Measurements from ENCODE around the gene MEF2D.

Gene MEF2D

GRCh38 chr1:156464825-156465452, 35.6 kb downstream of the MEF2D start:
- peaks cover 25% of the 10 kb centered on the region for H3K36me3 Mint-ChIP-seq (ENCODE audit: low read depth)
- no peaks in the 10 kb centered on the region for H3K9me3 Mint-ChIP-seq
- no peak overlapping the region for H3K4me3 Mint-ChIP-seq
- peaks cover 4% of the 10 kb centered on the region for H3K4me1 Mint-ChIP-seq (ENCODE audit: low read depth)
- no peaks in the 10 kb centered on the region for H3K27me3 Mint-ChIP-seq
- H3K27ac Mint-ChIP-seq: peak overlapping the region; percentile 59

- Mint-ChIP-seq H3K4me1 (ENCODE audit: low read depth) (peaks cover 4% of the 10 kb centered on the region), H3K9me3 (no peaks in the 10 kb centered on the region), H3K27me3 (no peaks in the 10 kb centered on the region), H3K36me3 (ENCODE audit: low read depth) (peaks cover 20% of the 10 kb centered on the region), H3K27ac (no peak overlapping the region), H3K4me3 (no peak overlapping the region)
Measured at GRCh38 chr1:156464335-156464734, 36.2 kb downstream of the MEF2D start.

- Mint-ChIP-seq H3K4me1 (ENCODE audit: low read depth) (peaks cover 4% of the 10 kb centered on the region), H3K27ac (no peak overlapping the region), H3K36me3 (ENCODE audit: low read depth) (peaks cover 18% of the 10 kb centered on the region), H3K27me3 (no peaks in the 10 kb centered on the region), H3K4me3 (no peak overlapping the region), H3K9me3 (no peaks in the 10 kb centered on the region)
Measured at GRCh38 chr1:156463874-156464273, 36.7 kb downstream of the MEF2D start.

- peaks cover 16% of the 10 kb centered on the region for H3K36me3 Mint-ChIP-seq (ENCODE audit: low read depth)
- H3K9me3 Mint-ChIP-seq: no peaks in the 10 kb centered on the region
- H3K27ac Mint-ChIP-seq: no peak overlapping the region
- H3K27me3 Mint-ChIP-seq: no peaks in the 10 kb centered on the region
- H3K4me3 Mint-ChIP-seq: no peak overlapping the region
- peaks cover 5% of the 10 kb centered on the region for H3K4me1 Mint-ChIP-seq (ENCODE audit: low read depth)
Measured at GRCh38 chr1:156462954-156463795, 37.4 kb downstream of the MEF2D start.

- H3K36me3 Mint-ChIP-seq (ENCODE audit: low read depth): peaks cover 16% of the 10 kb centered on the region
- H3K4me1 Mint-ChIP-seq (ENCODE audit: low read depth): peaks cover 15% of the 10 kb centered on the region
- H3K27ac Mint-ChIP-seq: no peak overlapping the region
- H3K4me3 Mint-ChIP-seq: no peak overlapping the region
- no peaks in the 10 kb centered on the region for H3K27me3 Mint-ChIP-seq
- no peaks in the 10 kb centered on the region for H3K9me3 Mint-ChIP-seq
Measured at GRCh38 chr1:156461781-156462647, 38.6 kb downstream of the MEF2D start.

GRCh38 chr1:156461109-156461508, 39.5 kb downstream of the MEF2D start:
- Mint-ChIP-seq H3K4me1 (ENCODE audit: low read depth) (peaks cover 24% of the 10 kb centered on the region), H3K36me3 (ENCODE audit: low read depth) (peaks cover 14% of the 10 kb centered on the region), H3K27ac (no peak overlapping the region)

GRCh38 chr1:156460525-156460924, 40.0 kb downstream of the MEF2D start:
- Mint-ChIP-seq H3K27ac (no peak overlapping the region), H3K4me3 (no peak overlapping the region), H3K9me3 (no peaks in the 10 kb centered on the region), H3K27me3 (no peaks in the 10 kb centered on the region), H3K4me1 (ENCODE audit: low read depth) (peaks cover 25% of the 10 kb centered on the region), H3K36me3 (ENCODE audit: low read depth) (peaks cover 10% of the 10 kb centered on the region)

More at GRCh38 chr1:156461109-156461508, 39.5 kb downstream of the MEF2D start:
- no peak overlapping the region for H3K4me3 Mint-ChIP-seq
- H3K27me3 Mint-ChIP-seq: no peaks in the 10 kb centered on the region
- H3K9me3 Mint-ChIP-seq: no peaks in the 10 kb centered on the region

- no peaks in the 10 kb centered on the region for H3K36me3 Mint-ChIP-seq (ENCODE audit: low read depth)
- H3K9me3 Mint-ChIP-seq: no peaks in the 10 kb centered on the region
- H3K27ac Mint-ChIP-seq: peak overlapping the region; percentile 41
- H3K4me1 Mint-ChIP-seq (ENCODE audit: low read depth): peaks cover 20% of the 10 kb centered on the region
- no peaks in the 10 kb centered on the region for H3K27me3 Mint-ChIP-seq
- H3K4me3 Mint-ChIP-seq: no peak overlapping the region
Measured at GRCh38 chr1:156458181-156458503, 42.4 kb downstream of the MEF2D start.

- Mint-ChIP-seq H3K36me3 (ENCODE audit: low read depth) (no peaks in the 10 kb centered on the region), H3K4me3 (peak overlapping the region; percentile 88), H3K4me1 (ENCODE audit: low read depth) (peaks cover 29% of the 10 kb centered on the region), H3K27me3 (no peaks in the 10 kb centered on the region), H3K9me3 (no peaks in the 10 kb centered on the region), H3K27ac (peak overlapping the region; percentile 98)
Measured at GRCh38 chr1:156456625-156457465, 43.7 kb downstream of the MEF2D start.

GRCh38 chr1:156455362-156455761, 45.2 kb downstream of the MEF2D start:
- Mint-ChIP-seq H3K4me1 (ENCODE audit: low read depth) (peaks cover 29% of the 10 kb centered on the region), H3K4me3 (no peak overlapping the region), H3K36me3 (ENCODE audit: low read depth) (no peaks in the 10 kb centered on the region), H3K9me3 (no peaks in the 10 kb centered on the region), H3K27ac (no peak overlapping the region), H3K27me3 (peaks cover 6% of the 10 kb centered on the region)

GRCh38 chr1:156452907-156453306, 47.7 kb downstream of the MEF2D start:
- H3K27ac Mint-ChIP-seq: no peak overlapping the region
- H3K36me3 Mint-ChIP-seq (ENCODE audit: low read depth): no peaks in the 10 kb centered on the region
- no peak overlapping the region for H3K4me3 Mint-ChIP-seq
- H3K9me3 Mint-ChIP-seq: no peaks in the 10 kb centered on the region
- H3K4me1 Mint-ChIP-seq (ENCODE audit: low read depth): peaks cover 32% of the 10 kb centered on the region
- H3K27me3 Mint-ChIP-seq: peaks cover 13% of the 10 kb centered on the region

GRCh38 chr1:156451505-156452160, 48.9 kb downstream of the MEF2D start:
- Mint-ChIP-seq H3K4me3 (no peak overlapping the region), H3K27ac (no peak overlapping the region), H3K9me3 (no peaks in the 10 kb centered on the region), H3K27me3 (peaks cover 14% of the 10 kb centered on the region), H3K36me3 (ENCODE audit: low read depth) (no peaks in the 10 kb centered on the region), H3K4me1 (ENCODE audit: low read depth) (peaks cover 25% of the 10 kb centered on the region)

- H3K9me3 Mint-ChIP-seq: no peaks in the 10 kb centered on the region
- no peaks in the 10 kb centered on the region for H3K36me3 Mint-ChIP-seq (ENCODE audit: low read depth)
- peaks cover 29% of the 10 kb centered on the region for H3K27me3 Mint-ChIP-seq
- H3K27ac Mint-ChIP-seq: peak overlapping the region; percentile 67
- no peak overlapping the region for H3K4me3 Mint-ChIP-seq
- peaks cover 38% of the 10 kb centered on the region for H3K4me1 Mint-ChIP-seq (ENCODE audit: low read depth)
Measured at GRCh38 chr1:156448134-156448967, 52.2 kb downstream of the MEF2D start.
